GM19351 (cell line): ENCODE results near the gene MROH2B.
"Not testable (repeated sequence)": the region's sequence is repeated elsewhere in the genome, so short reads cannot be mapped to it uniquely, and the experiment has no call there.

Experiments
- ATAC-seq: cut with Tn5 transposase; IDR thresholded peaks from one replicate; pipeline ENCODE4 v1.9.1; 2021; ENCODE audit warnings: mild to moderate bottlenecking, moderate library complexity; ENCODE audit not compliant: unreplicated experiment

MROH2B gene

DNA sequence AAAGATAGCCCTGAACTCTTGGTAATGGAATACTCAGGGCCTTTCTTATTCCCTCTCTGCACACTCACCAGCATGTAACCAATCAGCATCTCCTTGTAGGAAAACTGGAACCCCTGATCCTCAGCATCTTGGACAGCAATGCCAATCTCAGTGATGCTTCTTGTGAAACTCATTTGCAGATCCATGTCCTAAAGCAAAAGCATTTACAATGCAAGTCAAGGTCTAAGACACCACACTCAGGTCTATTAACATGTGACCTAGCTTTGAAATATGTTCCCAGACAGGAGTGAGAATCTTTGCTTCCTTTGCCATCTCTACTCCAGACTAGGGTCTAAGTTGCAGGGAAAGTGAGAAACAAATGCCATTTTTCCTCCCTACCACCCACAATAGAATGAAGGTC, 38.2 kb downstream of the MROH2B start:
- ATAC-seq: no peak

DNA sequence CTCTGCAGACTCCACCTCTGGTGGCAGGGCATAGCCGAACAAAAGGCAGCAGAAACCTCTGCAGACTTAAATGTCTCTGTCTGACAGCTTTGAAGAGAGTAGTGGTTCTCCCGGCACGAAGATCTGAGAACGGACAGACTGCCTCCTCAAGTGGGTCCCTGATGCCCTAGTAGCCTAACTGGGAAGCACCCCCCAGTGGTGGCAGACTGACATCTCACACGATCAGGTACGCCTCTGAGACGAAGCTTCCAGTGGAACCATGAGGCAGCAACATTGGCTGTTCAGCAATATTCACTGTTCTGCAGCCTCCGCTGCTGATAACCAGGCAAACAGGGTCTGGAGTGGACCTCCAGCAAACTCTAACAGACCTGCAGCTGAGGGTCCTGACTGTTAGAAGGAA, 48.5 kb downstream of the MROH2B start:
- not testable (repeated sequence) for ATAC-seq

DNA sequence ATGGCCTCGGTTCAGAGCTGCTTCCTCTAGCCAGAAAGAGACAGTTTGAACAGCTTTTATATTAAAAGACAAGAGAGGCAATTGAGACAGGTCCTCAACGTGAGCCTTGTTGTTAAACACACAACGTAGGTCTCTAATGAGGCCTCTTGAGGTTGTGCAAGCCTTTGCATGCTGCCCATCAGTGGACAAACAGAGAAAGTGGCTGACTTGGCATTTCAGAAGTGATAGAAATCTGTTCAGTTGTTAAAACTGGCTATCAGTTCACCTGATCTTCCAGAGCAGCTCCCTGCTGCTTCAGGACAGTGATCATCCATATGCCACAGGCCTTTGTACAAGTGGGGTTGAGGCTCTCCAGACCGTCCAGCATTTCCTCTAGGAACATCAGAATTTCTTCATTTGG, 58.8 kb downstream of the MROH2B start:
- ATAC-seq: no peak

DNA sequence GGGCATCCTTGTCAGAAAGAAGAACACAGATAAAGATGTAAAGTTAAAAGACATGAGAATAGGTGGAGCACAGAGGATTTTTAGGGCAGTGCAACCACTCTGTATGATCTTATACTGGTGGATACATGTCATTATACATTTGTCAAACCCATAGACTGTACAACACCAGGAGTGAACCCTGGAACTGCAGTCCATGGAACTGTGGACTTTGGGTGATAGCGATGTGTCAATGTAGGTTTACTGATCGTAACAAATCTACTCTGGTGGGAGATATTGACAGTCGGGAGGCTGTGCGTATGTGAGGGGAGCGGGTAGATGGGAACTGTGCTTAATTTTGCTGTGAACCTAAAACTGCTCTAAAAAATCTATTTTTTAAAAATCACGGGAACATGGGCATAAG, 60.6 kb downstream of the MROH2B start:
- no peak for ATAC-seq

DNA sequence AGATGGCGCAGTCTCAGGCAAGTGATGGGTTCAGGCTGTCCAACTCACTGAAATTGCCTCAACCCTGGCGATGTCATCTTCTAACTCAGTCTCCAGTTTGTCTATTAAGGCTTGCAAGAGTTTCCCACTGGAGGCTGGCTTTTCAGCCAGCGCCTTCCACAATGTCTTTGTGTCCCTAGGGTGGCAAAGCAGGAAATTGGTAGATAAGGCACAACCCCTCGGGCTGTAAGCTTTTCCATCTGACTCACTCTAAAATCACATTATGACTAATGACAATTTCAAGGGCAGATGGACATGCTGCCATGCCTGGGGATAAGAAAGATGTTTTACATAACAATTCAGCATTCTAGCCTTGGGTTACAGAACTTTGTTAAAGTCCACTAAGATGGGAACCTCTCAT, 61.9 kb downstream of the MROH2B start:
- no peak for ATAC-seq

DNA sequence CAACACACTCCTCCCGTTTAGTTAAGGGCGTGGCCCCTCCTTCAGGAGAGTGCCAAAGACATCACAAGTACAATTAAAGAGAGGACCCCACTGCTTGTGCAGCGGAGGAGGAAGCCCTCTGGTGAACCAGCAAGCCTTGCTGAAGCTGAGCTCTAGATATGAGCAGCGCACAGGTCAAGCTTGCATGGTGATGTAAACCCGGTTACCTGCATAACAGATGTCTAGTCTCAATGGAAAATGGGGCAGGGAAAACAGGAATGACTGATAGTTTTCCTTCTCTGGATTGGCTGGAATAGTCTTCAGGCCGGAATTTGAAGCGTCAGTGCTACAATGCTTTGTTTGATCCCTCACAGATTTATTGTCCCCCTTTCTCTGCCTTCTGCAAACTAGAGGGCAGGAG, 66.2 kb downstream of the MROH2B start:
- no peak for ATAC-seq

DNA sequence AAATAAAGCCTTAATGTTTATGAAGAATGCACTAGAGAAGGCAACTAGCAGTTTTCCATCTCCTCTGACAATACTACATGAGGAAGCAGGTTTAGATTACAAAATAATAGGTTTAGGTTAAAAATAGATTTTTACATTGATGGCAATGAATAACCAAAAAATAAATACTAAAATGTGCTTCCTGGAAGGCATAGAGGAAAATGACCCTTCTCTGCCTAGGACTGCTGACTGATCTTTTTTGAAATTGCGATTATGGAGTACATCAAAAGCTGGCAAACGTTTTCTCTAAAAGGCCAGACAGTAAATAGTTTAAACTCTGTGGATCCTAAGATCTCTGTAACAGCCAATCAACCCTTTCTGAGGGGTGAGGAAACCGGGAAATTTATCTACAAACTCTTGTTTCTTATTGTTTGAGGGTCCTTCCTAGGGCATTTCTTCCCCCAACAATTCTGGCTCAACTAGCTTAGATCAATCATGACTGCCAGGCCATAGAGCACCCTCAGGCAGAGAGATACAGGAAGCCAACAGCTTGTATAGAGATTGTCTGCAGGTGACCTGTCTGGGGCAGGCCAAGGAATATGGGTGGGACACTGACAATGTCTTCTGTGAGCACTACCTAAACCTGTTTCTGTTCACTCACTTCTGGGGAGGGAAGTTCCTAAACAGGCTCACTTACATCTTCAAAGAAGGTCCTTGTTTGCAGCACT, 67.3 kb downstream of the MROH2B start:
- no peak for ATAC-seq

DNA sequence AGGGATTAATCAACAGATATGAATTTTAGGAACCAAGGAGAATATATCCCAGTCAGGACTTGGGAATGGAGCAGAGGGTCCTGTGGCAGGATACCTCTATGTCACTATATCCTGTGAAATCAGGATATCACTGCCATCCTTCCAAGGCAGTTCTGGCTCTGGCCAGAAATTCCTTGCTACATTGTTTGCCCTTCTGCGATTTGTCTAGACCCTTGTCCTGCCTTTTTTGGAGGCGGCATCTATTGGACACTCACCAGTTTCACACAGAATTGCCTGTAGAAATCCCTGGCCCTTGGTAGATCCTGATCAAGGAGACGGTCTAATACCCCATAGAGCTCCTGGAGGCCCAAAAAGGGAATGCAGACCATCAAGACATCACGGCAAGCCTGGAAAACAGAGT, 71.2 kb downstream of the MROH2B start:
- no peak for ATAC-seq

DNA sequence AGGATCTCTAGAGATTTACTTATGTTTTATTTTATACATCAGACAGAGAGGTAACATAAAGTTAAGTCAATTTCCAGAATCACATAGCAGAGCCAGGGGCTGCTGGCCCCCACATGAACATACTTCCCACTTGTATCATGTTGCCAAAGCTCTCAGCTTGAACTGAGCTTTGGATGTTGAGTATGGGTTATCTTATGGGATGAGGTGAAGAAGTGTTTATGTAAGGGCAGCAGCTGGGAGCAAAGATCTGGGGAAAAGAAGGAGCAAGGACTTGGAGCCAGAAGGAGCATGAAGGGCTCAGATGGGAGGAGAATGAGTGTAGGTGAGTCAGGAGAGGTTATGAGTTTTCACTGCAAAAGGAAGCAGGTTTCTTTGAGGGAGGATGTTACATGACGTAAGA, 72.0 kb downstream of the MROH2B start:
- no peak for ATAC-seq

DNA sequence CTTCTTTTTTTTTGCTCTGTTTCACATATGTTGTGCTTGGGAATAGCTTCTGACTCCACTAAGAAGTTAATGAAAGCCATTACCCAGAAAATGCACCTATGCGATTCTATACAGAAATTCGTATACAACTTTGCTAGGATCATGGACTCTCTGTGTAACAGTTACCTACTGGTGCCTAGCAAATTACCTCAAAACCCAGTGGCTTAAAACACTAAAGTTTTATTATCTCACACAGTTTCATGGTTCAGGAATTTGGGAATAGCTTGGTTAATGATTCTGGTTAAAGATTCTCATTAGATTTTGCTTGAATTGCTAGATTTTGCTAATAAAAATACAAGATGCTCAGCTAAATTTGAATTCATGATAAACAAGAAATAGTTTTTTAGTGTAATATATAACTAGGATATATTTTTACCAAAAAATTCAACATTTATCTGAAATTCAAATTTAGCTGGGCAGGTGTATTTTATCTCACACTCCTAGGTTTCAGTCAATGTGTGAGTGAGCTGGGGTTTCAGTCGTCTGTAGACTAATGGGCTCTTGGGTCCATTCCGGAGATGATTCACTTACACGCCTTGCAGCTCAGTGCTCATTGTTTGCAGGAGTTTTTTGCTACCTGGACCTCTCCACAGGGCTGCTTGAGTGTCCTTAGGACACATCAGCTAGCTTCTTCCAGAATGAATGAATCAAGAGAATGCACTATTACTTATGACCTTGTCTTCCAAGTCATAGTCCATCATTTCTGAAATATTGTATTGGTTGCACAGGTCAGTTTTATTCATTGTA, 75.1 kb downstream of the MROH2B start:
- ATAC-seq: no peak

DNA sequence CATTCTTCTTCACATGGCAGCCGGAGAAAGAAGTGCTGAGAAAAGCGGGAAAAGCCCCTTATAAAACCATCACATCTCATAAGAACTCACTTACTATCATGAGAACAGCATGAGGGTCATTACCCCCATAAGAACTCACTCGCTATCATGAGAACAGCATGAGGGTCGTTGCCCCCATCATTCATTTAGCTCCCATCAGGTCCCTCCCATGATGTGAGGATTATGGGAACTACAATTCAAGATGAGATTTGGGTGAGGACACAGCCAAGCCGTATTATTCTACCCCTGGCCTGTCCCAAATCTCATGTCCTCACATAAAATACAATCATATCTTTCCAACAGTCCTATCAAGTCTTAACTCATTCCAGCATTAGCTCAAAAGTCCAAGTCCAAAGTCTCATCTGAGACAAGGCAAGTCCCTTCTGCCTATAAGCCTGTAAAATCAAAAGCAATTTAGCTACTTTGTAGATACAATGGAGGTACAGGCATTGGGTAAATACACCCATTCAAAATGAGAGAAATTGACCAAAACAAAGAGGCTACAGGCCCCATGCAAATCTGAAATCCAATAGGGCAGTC, 79.1 kb downstream of the MROH2B start:
- no peak for ATAC-seq

DNA sequence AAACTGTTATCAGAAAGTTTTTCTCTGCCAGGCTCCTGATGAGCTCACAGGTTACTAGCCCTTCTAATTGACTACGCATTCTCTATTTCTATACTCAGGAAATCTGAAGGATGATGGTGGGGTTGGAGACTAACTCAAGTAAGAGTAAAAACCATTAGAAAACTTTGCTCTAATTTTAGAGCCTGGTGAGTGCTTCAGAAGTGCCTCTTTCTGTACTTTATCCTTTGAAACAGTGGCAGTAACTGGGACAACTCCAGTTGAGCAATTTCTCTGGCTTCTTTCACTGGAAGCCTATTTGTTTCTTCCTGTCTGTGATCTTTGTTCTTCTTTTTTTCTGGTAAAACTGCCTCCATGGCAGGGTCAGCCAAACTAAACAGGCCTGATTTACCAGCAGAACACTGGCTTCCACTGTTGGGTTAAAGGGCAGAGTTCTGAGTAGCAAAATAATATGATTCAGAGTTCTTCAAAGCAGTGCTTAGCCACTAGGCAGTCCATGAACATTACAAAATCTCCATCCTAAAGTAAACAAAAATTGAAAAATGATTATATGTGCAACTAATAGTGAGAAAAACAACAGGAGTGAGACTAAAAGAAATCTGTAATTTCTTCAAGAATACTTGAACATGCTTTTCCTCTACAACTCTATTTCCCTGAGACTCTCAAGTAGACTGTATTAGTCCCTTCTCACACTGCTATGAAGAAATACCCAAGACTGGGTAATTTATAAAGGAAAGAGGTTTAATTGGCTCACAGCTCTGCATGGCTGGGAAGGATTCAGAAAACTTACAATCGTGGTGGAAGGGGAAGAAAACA, 79.8 kb downstream of the MROH2B start:
- no peak for ATAC-seq

DNA sequence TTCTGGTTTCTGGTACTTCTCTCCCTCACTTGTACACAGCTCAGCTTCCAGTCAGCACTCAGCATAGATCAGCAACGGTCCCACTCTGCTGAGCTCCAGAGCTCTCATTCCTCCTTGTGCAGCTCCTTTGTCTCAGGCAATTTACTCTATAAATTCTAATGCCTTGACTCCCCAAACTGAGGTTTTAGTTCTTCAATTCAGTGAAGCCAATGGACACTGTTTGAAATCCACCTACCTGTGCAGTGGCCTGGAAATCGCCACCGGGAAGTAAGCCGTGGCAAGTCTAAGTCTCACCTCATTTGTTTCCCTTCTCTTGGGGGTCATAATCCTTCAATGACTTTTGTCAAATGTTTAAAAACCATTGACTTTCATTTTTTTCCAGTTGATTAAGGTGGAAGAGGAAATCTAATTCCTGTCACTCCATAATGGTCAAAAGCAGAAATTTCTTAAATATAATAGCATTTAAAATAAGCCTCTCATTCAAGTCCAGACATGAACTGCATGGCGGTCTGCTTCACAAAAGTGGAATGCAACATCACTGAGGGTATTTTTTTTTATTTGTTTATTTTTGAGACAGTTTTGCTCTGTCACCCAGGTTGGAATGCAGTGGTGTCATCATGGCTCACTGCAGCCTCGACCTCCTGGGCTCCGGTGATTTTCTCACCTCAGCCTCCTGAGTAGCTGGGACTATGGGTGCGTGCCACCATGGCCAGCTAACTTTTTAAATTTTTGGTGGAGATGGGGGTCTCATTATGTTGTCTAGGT, 82.2 kb downstream of the MROH2B start:
- no peak for ATAC-seq

DNA sequence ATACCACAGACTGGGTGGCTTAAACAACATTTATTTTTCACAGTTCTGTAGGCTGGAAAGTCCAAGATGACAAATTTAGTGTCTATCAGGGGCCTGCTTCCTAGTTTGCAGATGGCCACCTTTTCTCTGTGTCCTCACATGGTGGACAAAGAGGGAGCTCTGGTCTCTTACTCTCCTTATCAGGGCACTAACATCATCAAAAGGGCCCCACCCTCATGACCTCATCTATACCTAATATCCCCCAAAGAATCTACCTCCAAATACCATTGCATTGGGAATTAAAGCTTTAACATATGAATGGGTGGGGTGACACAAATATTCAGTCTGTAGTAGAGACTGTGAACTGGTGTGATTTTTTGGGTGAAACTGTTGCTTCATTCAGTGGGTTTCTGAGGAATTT, 83.8 kb downstream of the MROH2B start:
- ATAC-seq: no peak

DNA sequence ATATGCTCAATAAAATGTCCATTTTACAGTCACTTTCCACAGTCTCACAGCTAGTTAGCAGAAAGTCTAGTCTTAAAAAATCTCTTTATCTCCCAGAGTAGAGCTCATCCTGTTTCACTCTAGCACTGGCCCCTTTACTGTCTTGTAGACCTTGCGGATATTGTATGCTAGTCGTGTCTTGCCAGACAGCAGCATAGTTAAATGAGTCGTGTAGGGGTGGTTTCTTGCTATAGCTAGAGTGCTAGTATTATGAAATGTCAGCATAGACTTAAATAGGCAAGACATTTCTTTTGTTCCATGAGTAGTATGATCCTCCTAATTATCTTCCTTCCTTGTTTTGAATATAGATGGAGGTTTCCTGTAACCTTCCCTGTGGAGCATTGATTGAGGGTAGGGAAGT, 84.5 kb downstream of the MROH2B start:
- ATAC-seq: no peak

DNA sequence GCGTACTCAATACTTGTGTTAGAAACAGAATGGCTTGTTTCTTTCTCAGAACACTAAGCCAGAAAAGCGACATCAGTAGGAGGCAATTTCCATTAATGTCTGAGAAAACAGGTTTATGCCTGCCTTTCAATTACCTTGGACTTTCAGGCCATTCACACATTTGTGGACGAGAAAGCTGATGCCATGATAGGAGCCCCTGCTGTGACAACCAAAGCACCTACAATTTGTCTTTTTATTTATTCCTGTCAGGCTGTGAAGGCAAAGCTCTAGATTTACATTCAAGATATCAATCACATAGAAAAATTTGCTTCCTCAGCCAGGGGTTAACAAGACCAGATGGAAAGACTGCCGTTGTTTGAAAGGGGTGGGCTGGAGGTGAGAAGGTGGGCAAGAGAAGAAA, 85.6 kb downstream of the MROH2B start:
- no peak for ATAC-seq

DNA sequence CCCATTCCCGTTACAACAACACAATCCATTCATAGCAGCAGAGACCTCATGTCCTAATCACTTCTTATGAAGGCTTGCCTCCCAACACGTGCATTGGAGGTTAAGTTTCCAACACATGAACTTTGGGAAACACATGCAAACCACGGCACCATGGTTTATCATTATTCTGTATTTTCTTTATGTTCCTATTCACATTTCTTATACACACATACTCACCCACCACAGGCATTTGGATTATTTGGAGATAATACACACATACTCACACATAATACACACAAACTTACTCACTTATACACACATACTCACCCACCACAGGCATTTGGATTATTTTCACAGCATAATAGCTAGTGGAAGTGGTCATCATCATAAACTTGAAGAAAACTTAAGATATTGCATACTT, 86.3 kb downstream of the MROH2B start:
- no peak for ATAC-seq

DNA sequence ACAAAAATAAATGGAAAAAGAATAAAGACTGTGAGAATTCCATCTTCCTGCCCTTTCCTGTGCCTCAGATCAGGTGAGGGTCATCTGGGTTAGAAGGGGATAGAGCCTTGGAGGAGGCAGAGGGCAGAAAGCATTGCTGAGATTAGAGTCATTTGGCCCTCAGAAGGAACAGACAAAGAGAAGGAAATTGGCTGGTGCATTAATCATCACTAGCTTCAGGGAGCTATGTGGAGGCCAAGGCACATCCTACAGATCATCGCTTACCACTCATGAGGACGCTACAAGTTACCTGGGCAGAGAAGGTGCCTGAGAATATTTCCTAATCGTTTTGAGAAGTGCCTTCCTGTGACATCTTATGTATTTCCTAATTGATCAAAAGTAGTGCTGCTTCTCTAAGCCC, 87.4 kb downstream of the MROH2B start:
- no peak for ATAC-seq

DNA sequence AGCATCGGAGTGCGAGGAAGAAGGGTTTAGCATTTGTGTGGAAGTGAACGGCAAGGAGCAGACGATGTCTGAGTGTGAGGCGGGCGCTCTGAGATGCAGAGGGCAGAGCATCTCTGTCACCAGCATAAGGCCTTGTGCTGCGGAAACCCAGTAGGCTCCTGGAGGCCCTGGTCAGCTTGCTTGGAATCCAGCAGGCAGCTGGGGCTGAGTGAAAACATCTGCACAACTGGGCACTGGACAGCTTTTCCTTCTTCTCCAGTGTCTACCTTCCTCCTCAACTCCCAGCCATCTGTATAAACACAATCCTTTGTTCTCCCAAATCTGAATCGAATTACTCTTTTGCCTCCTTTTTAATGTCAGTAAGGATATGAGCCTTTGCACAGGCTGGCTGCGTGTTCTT, 89.7 kb downstream of the MROH2B start:
- ATAC-seq: no peak

DNA sequence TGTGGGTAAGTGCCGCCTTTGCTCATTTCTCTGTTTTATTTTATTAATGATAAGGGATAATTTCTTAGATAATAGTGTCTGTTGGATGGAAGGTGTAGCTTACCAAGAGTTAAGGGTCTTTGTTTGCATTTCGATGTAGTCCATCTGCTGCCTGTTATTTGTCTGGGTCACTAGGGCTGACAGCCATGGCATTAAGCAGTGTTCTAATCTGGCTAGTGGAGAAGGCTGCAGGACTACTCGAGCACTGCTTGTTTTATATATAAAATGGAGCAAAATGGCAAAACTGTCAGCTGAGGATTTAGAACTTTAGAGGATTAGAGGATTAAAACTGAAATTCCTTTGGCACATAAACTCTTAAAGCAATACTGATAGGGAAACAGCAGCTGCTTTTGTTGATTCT, 94.3 kb downstream of the MROH2B start:
- ATAC-seq: no peak

DNA sequence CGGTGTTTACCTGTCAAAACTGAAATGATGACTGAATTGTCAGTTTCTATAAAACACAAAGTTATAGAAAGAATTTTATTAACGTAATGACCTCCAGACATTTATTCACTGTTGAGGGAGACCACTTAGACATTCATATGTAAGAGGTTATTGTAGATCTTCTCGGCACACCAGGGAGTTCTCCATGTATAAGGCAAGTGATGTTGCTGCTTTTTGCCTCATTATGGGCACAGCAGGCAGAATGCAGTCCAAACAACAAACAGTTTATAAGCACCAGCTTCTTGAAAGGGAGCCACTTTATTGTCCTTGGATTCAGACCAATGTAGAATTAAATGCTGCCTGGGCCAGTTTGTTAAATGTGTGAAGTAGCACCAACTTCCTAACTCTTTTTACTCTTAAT, 95.1 kb downstream of the MROH2B start:
- ATAC-seq: no peak
